NK-92 treated with Interleukin-12 subunit alpha and Interleukin-12 subunit beta, amount 100 ng/mL, for 24 hours (cell line): ENCODE measurements around the gene MYO1D.
"Not testable (repeated sequence)": the region's sequence is repeated elsewhere in the genome, so short reads cannot be mapped to it uniquely, and the experiment has no call there.

Source experiments
- DNase-seq: peaks from one replicate; lab custom pipeline; 2025; lab: John Stamatoyannopoulos, UW

Gene MYO1D

GRCh38 chr17:32727681-32728080 lies 149.2 kb downstream of the MYO1D start:
- DNase-seq, result no peak

GRCh38 chr17:32725697-32726096 lies 151.2 kb downstream of the MYO1D start:
- no peak for DNase-seq

- DNase-seq, result no peak
Measured at GRCh38 chr17:32723310-32723955, 153.5 kb downstream of the MYO1D start.

GRCh38 chr17:32722733-32723132 lies 154.2 kb downstream of the MYO1D start:
- DNase-seq, result no peak

GRCh38 chr17:32720671-32721070 lies 156.3 kb downstream of the MYO1D start:
- DNase-seq, result no peak

- DNase-seq, result no peak
Measured at GRCh38 chr17:32719689-32720088, 157.2 kb downstream of the MYO1D start.

GRCh38 chr17:32714922-32715321 lies 162.0 kb downstream of the MYO1D start:
- DNase-seq, result not testable (repeated sequence)

GRCh38 chr17:32714206-32714605 lies 162.7 kb downstream of the MYO1D start:
- DNase-seq, result not testable (repeated sequence)

- no peak for DNase-seq
Measured at GRCh38 chr17:32713081-32713480, 163.8 kb downstream of the MYO1D start.

GRCh38 chr17:32709562-32709961 lies 167.4 kb downstream of the MYO1D start:
- no peak for DNase-seq

- DNase-seq, result no peak
Measured at GRCh38 chr17:32701871-32702270, 175.1 kb downstream of the MYO1D start.

- DNase-seq, result no peak
Measured at GRCh38 chr17:32699247-32699646, 177.7 kb downstream of the MYO1D start.

GRCh38 chr17:32697728-32698625 lies 178.9 kb downstream of the MYO1D start:
- DNase-seq, result no peak

- no peak for DNase-seq
Measured at GRCh38 chr17:32696426-32696825, 180.5 kb downstream of the MYO1D start.

- no peak for DNase-seq
Measured at GRCh38 chr17:32695864-32696263, 181.1 kb downstream of the MYO1D start.

GRCh38 chr17:32693194-32693897 lies 183.6 kb downstream of the MYO1D start:
- no peak for DNase-seq

- DNase-seq, result no peak
Measured at GRCh38 chr17:32692179-32692578, 184.7 kb downstream of the MYO1D start.

- no peak for DNase-seq
Measured at GRCh38 chr17:32689348-32689747, 187.6 kb downstream of the MYO1D start.

GRCh38 chr17:32688221-32688620 lies 188.7 kb downstream of the MYO1D start:
- no peak for DNase-seq

GRCh38 chr17:32684087-32684958 lies 192.6 kb downstream of the MYO1D start:
- no peak for DNase-seq

GRCh38 chr17:32673964-32674363 lies 203.0 kb downstream of the MYO1D start:
- DNase-seq, result no peak

- no peak for DNase-seq
Measured at GRCh38 chr17:32672711-32673110, 204.2 kb downstream of the MYO1D start.
